GM12878 (cell line): ENCODE results near the gene UGT1A7. TPM values are rescaled to one million over a fixed set of nuclear protein-coding genes. Genes with fewer than 3 reads are reported as not detected.
"Not testable (repeated sequence)": the region's sequence is repeated elsewhere in the genome, so short reads cannot be mapped to it uniquely, and the experiment has no call there.

Experiments
- ATAC-seq: fragments of 200-7000 bp; cut with Tn5 transposase; 3 replicates; pipeline ENCODE4 v1.9.1; 2020; ENCODE audit warnings: mild to moderate bottlenecking, moderate library complexity
- BruUV-seq: library from RNA; stranded (reverse); fragments of 400-500 nt; replicated peaks from 2 replicates; lab custom pipeline; 2021; lab: Mats Ljungman, UMichigan
- CTCF ChIA-PET: fragments of 300-600 bp; sonication (Branson Sonifier 250); formaldehyde crosslinking; extraction: SDS; loops from one replicate; lab custom pipeline; 2021; ENCODE audit warnings: inconsistent platforms; lab: Yijun Ruan, JAX
- POLR2A ChIA-PET: fragments of 350-600 bp; formaldehyde crosslinking; extraction: SDS; loops from one replicate; lab custom pipeline; 2021; ENCODE audit warnings: inconsistent platforms; lab: Charles Lee
- RAD21 ChIA-PET: fragments of 300-600 bp; sonication (Branson Sonifier 250); formaldehyde crosslinking; loops from one replicate; lab custom pipeline; 2023; ENCODE audit warnings: antibody characterized with exemption; ENCODE audit not compliant: unreplicated experiment; lab: Charles Lee
- SMC1A ChIA-PET: fragments of 300-600 bp; sonication (Branson Sonifier 250); formaldehyde crosslinking; loops from one replicate; lab custom pipeline; 2023; ENCODE audit not compliant: unreplicated experiment, uncharacterized antibody; lab: Charles Lee
- DNase-seq: peaks from one replicate; pipeline ENCODE4 v3.0.0-alpha.2; 2011; ENCODE audit warnings: low read depth, low spot score
- FAIRE-seq: peaks from 3 replicates; lab custom pipeline; 2011; peaks lifted over from hg19 to GRCh38; lab: Jason Lieb, UNC
- H2AFZ ChIP-seq: 2 replicates; pipeline ENCODE4 v1.6.0; 2011; ENCODE audit warnings: low read depth, low read length, control low read depth; ENCODE audit not compliant: control insufficient read depth
- H3K27ac ChIP-seq: 2 replicates; pipeline ENCODE4 v1.5.1; 2011; ENCODE audit warnings: control low read depth; ENCODE audit not compliant: control insufficient read depth, insufficient read depth
- H3K27me3 ChIP-seq, 2 experiments: replicated peaks in 1 of 2; 2 replicates each; pipeline versions ENCODE4 v1.6.0 to v1.6.1; 2011; ENCODE audit warnings: low read length in 1 of 2; ENCODE audit not compliant: control insufficient read depth in 2 of 2, insufficient read depth in 2 of 2
- H3K36me3 ChIP-seq, 2 experiments: 2 replicates each; pipeline ENCODE4 v1.5.1; 2011; ENCODE audit warnings: low read length in 1 of 2; ENCODE audit not compliant: control insufficient read depth in 2 of 2, insufficient read depth in 2 of 2
- H3K4me1 ChIP-seq: 2 replicates; pipeline ENCODE4 v1.6.1; 2011; ENCODE audit warnings: mild to moderate bottlenecking, low read length, moderate library complexity, mixed read lengths; ENCODE audit not compliant: control insufficient read depth, insufficient read depth
- H3K4me2 ChIP-seq: 2 replicates; pipeline ENCODE4 v1.6.0; 2011; ENCODE audit warnings: control low read depth; ENCODE audit not compliant: control insufficient read depth, insufficient read depth
- H3K4me3 ChIP-seq: fragments of 200-600 bp; sonication (generic); 2 replicates; pipeline ENCODE4 v1.5.1; 2016
- H3K79me2 ChIP-seq: 2 replicates; pipeline ENCODE4 v1.6.0; 2011; ENCODE audit warnings: low read length; ENCODE audit not compliant: control insufficient read depth, insufficient read depth
- H3K9ac ChIP-seq: 2 replicates; pipeline ENCODE4 v1.8.0; 2011; ENCODE audit warnings: low read length, control low read depth, mixed read lengths; ENCODE audit not compliant: control insufficient read depth, insufficient read depth
- H3K9me3 ChIP-seq: replicated peaks from 3 replicates; pipeline ENCODE4 v1.5.1; 2011; ENCODE audit warnings: mild to moderate bottlenecking, low read length; ENCODE audit not compliant: control insufficient read depth, insufficient read depth
- H4K20me1 ChIP-seq: 2 replicates; pipeline ENCODE4 v1.6.0; 2011; ENCODE audit not compliant: control insufficient read depth, insufficient read depth
- ESRRA ChIP-seq: IDR thresholded peaks from 2 replicates; pipeline ENCODE4 v1.6.1; 2012; ENCODE audit warnings: mild to moderate bottlenecking, low read length, improper control_type of control experiment
- ZNF687 ChIP-seq: fragments of 450-650 bp; IDR thresholded peaks from 2 replicates; pipeline ENCODE4 v1.6.1; 2017; ENCODE audit warnings: mild to moderate bottlenecking, moderate library complexity
- WGBS: methylation state at CpG from one replicate; pipeline ENCODE4 v1.1.6; 2016; ENCODE audit warnings: low lambda C conversion rate; ENCODE audit not compliant: insufficient replicate concordance, insufficient coverage; ENCODE audit errors: missing lambda C conversion rate; 5-methylcytosine and 5-hydroxymethylcytosine counted together
- in situ Hi-C: fragments of 300-500 bp; cut with MboI; formaldehyde crosslinking; loops from 9 replicates; pipeline ENCODE4 v1.14.3; 2018; ENCODE audit warnings: mixed read lengths
- intact Hi-C: fragments of 100-400 bp; cut with micrococcal nuclease; formaldehyde crosslinking; loops from one replicate; pipeline ENCODE4 v1.14.2; 2022; ENCODE audit not compliant: unreplicated experiment
- polyA plus RNA-seq, 11 experiments: library from polyadenylated mRNA; depleted of rRNA in 4 of 11; unstranded in 6 of 11; stranded (reverse) in 5 of 11; fragments of >200 nt; fragmentation: Nextera tagmentation in 4 of 11; fragmentation: Illumina TruSeq in 1 of 11; extraction: Ambion mirVana in 4 of 11; extraction: Trizol in 1 of 11; gene quantifications; 1 replicate in 1 of 11; 2 replicates in 10 of 11; pipeline versions ENCODE4 v1.2.1 to v1.2.3, GENCODE V29; 2011 to 2016; ENCODE audit warnings: inconsistent platforms in 2 of 11, missing spikeins in 2 of 11, low read depth in 1 of 11
- total RNA-seq, 4 experiments: library from RNA; depleted of rRNA in 3 of 4; stranded (reverse); fragments of >200 nt in 3 of 4; fragmentation: Illumina TruSeq in 1 of 4; extraction: Trizol in 1 of 4; gene quantifications; 2 replicates each; pipeline versions ENCODE4 v1.2.1 to v1.2.3, GENCODE V29; 2013 to 2021

Gene UGT1A7
- total and polyA plus RNA-seq, 10 of the 15 experiments (the other 5 are each of a cell fraction or from before 2014, with no cell fraction given): not detected

DNA sequence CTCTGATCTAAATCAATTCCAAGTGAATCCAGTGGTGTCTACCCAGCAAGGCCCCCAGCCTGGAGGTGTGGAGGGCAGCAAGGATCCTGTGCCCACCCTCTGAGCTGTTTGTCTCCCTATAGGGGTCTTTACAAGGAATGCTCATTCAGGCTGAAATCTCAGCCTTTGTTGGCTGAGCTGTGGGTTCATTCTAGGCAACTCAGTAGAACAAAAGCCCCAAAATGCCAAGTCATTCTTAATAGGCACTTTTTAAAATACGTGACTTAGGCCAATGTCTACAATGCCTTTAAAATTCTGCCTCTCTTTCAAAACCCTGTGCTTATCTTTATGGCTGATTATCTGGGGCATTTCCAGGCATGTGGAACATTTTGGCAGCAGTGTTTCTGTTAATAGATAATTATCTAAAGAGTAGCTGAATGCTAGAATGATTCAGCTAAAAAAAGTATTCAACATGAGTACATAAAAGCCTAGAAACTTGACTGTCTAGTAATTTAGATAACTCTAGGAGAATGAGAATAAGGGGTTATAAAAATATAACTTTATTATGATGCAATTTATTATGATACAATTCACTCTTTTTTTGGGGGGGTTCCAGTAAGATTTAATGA is 18.4 kb downstream of the UGT1A7 start (continued):
- no peak for TF ChIP-seq ZNF687
- TF ChIP-seq ESRRA: no peak

GRCh38 chr2:233700842-233701241 is 19.1 kb downstream of the UGT1A7 start:
- 86% methylated on average over 5 of the region's 5 CpGs for WGBS
- BruUV-seq, FAIRE-seq, CTCF ChIA-PET, ATAC-seq, H3K4me3 ChIP-seq, H3K36me3 ChIP-seq, H4K20me1 ChIP-seq, in situ Hi-C loops, H3K9me3 ChIP-seq, SMC1A ChIA-PET, H3K79me2 ChIP-seq, intact Hi-C loops, H3K9ac ChIP-seq, H3K27ac ChIP-seq, H3K27me3 ChIP-seq, H2AFZ ChIP-seq, H3K4me1 ChIP-seq, H3K4me2 ChIP-seq, RAD21 ChIA-PET, POLR2A ChIA-PET, DNase-seq: not testable (repeated sequence)
